Activated naive CD8-positive, alpha-beta T cell treated with anti-CD3 and anti-CD28 coated beads, Interleukin-2, amount 50 U/mL, for 16 hours (primary cell): ENCODE data around the gene ZBTB9.

Experiments used
- DNase-seq: peaks from one replicate; pipeline ENCODE4 v3.0.0-alpha.2; 2020; ENCODE audit warnings: low read depth, low spot score

ZBTB9 gene

DNA sequence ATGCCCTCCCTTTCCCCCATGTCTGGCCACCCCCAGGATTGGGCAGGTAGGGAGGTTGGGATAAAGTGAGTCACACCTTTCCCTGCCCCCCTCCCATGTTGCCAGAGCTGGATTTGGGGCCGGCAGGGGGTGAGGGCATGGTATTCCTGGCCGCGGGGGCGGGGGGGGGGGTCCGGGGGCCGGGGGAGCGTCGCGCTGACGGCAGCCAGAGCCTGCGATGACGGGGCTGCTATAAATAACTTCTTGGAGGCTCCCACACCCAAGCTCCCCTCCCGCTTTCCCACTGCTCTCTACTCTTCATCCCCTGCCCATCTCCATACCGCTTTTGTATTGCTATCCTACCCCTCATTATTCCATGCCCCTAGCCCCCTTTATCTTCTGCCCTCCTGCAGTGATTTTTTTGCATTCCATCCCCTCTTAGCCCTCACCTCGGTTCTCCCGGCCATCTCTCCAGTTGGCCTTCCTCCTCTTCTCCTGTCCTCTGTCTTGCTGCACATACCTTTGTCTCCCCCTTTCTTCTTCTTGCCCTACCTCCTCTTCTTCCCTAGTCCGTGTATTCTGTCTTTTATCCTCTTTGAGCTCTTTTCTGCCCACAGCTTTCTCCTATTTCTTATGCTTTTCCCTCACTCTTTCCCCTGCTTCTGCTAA is 20.7 kb upstream of the ZBTB9 start:
- DNase-seq, result no peak

DNA sequence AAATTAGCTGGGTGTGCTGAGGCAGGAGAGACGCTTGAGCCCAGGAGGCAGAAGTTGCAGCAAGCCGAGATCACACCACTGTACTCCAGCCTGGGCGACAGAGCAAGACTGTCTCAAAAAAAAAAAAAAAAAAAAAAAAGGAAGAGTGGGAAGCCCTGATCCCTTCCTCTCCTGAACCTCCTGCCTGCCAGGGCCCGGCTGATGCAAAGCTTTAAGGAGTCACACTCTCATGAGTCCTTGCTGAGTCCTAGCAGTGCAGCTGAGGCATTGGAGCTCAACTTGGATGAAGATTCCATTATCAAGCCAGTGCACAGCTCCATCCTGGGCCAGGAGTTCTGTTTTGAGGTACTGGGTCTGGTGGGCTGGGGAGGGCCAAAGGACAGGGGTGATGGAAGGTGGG is 19.4 kb upstream of the ZBTB9 start:
- no peak for DNase-seq

DNA sequence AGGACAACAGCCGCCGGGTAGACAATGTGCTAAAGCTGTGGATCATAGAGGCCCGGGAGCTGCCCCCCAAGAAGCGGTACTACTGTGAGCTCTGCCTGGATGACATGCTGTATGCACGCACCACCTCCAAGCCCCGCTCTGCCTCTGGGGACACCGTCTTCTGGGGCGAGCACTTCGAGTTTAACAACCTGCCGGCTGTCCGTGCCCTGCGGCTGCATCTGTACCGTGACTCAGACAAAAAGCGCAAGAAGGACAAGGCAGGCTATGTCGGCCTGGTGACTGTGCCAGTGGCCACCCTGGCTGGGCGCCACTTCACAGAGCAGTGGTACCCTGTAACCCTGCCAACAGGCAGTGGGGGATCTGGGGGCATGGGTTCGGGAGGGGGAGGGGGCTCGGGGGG is 16.7 kb upstream of the ZBTB9 start:
- no peak for DNase-seq

DNA sequence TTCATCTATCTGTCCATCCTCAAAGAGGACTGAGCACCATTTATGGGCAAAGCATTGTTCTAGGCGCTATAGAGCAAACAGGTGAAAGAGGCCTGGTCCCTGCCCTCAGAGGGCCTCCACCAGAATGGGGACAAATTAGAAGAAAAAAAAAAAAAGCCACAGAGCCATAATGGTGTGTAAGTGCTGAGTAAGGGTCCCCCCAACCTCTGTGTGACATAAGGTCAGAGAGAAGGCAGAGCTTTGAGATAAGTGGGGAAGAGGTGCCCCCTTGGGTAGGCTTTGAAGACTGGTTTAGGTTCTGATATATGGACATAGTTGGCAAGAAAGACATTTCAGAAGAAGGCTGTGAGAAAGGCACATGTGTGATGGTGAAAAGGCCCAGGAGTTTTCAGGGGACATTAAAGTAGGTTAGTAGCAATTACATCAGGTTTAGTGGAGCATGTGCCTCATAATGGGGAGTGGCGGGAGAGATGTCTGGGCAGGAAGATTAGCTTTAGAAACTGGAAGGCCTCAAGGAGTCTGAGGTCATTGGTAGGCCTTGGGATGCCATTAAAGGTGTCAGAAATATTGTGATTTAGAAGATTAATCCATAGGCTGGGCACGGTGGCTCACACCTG is 15.3 kb upstream of the ZBTB9 start:
- DNase-seq, result no peak

DNA sequence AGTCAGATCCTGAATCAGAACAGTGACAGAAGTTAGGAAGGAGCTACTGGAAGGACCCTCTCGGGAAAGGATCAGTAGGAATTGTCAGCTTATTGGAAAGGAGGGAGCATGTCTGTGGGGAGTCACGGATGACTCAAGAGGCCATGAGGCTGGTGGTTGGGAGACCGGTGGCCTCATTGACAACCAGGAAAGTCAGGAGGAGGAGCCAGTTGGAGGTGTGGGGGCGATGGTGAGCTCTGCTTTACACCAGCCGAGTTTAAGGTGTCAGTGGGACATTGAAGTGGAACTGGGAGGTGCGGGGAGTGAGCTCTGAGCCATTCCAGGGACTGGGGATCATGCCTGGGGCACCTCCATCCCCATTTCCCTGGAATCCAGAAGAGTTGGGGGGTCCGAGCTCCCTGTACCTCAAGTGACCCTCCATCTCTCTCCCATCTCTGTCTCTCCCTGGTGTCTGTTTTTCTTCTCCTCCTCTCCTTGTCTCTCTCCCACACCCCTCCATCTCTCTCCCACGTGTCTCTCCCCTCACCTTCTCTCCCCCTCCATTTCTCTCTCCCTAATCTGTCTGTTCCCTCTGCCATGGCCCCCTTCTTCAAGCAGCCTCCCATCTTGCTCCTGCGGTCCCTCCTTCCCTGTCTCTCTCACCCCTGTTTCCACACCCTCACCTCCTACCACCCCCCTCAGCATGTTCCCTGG is 14.3 kb upstream of the ZBTB9 start:
- no peak for DNase-seq

DNA sequence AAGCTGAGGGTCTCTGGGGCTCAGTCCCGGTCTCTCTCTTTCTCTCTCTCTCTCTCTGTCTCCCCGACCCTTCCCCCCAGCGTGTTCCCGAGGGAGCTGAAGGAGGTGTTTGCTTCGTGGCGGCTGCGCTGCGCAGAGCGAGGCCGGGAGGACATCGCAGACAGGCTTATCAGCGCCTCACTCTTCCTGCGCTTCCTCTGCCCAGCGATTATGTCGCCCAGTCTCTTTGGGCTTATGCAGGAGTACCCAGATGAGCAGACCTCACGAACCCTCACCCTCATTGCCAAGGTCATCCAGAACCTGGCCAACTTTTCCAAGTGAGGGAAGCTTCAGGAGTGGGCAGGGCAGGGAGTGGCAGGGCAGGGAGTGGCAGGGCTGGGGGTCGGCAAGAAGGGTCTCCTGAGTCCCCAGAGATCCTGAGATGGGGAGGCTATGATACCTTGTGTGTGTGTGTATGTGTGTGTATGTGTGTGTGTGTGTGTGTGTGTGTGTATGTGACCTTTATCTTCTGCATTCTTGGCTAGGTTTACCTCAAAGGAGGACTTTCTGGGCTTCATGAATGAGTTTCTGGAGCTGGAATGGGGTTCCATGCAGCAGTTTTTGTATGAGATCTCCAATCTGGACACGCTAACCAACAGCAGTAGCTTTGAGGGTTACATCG is 13.6 kb upstream of the ZBTB9 start:
- no peak for DNase-seq

DNA sequence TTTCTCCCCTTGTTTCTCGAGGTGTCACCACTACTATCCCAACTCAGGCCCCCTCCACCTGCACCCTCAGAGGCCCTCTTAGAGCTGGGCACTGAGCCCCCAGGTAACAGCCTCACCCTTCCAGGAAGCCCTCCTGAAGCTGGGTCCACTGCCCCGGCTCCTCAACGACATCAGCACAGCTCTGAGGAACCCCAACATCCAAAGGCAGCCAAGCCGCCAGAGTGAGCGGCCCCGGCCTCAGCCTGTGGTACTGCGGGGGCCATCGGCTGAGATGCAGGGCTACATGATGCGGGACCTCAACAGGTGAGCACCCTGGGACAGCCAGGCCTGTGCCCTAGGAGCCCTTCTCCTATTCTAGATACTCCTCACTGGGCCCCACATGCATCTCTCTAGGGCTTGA is 12.9 kb upstream of the ZBTB9 start:
- DNase-seq, result no peak

DNA sequence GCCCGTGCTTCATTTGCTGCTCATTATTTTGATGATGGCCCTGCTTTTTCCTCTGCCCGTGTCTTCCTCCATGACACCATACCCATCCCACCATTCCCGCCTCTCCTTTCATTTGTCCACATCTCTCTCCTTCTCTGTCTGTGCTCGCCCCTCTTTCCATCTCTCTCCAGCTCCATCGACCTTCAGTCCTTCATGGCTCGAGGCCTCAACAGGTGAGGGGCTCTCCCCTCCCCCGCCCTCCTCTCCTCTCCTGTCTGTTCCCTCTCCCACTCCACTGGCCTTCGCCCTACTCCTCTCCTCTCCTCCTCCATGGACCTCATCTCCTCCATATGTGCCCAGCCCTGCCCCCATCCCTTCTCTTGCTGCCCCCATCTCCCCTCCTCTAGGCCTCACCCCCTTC is 12.1 kb upstream of the ZBTB9 start:
- no peak for DNase-seq

DNA sequence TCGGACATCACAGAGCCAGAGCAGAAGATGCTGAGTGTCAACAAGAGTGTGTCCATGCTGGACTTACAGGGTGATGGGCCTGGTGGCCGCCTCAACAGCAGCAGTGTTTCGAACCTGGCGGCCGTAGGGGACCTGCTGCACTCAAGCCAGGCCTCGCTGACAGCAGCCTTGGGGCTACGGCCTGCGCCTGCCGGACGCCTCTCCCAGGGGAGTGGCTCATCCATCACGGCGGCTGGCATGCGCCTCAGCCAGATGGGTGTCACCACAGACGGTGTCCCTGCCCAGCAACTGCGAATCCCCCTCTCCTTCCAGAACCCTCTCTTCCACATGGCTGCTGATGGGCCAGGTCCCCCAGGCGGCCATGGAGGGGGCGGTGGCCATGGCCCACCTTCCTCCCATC is 11.4 kb upstream of the ZBTB9 start:
- DNase-seq, result no peak

DNA sequence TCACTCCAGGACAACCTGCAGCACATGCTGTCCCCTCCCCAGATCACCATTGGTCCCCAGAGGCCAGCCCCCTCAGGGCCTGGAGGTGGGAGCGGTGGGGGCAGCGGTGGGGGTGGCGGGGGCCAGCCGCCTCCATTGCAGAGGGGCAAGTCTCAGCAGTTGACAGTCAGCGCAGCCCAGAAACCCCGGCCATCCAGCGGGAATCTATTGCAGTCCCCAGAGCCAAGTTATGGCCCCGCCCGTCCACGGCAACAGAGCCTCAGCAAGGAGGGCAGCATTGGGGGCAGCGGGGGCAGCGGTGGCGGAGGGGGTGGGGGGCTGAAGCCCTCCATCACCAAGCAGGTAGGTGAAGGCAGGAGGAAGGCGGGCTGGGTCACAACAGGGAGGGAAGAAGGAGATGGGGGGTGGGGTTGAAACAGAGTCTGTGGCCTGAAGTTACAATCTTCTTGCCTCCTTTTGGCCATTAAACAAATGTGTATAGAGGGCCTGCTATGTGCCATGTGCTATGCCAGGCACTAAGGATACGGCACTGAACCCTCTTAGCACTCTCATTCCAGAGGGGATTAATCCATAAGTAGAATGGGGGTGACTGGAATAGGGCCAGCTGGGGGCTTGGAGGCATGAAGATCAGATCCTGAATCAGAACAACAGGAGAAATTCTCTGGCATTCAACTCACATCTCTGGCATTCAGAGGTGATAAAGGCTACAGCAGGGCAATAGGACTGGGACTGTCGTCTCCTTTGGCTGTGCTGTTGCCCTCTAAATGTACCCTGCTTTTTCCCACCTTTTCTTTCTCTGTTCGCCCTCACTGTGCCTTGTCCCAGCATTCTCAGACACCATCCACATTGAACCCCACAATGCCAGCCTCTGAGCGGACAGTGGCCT is 10.5 kb upstream of the ZBTB9 start:
- DNase-seq, result no peak

DNA sequence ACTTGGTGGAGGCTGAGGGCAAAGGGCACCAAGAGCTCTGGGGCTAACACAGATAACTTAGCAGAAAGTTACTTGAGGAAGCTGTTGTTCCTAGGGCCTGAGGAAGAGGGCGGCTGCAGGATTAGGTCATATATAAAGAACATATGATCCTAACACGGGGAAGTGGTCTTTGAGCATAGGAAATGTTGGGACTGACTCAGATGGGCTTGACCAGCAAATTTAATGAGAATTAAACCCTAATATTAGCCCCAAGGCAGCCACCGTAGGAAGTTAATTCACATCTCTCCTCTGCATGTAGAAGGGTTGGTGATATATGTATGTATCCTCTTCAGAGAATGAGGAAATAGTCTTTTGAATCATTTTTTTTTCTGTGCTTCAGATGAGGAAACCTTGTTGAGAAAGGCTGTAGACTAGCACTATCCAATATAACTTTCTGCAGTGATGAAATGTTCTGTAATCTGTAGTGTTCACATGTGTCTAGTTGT is 9.2 kb upstream of the ZBTB9 start:
- no peak for DNase-seq

DNA sequence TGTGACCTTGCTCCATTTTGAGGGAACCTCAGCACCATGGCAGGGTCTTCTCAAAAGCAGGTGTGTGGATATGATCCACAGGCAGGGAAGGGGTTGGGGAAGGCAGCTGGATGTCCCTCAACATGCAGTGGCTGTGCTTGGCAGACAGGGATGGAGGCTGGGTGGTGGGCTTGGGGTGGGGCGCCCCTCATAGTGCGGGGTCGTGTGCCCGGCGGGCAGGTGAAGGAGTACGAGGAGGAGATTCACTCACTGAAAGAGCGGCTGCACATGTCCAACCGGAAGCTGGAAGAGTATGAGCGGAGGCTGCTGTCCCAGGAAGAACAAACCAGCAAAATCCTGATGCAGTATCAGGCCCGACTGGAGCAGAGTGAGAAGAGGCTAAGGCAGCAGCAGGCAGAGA is 8.0 kb upstream of the ZBTB9 start:
- no peak for DNase-seq

DNA sequence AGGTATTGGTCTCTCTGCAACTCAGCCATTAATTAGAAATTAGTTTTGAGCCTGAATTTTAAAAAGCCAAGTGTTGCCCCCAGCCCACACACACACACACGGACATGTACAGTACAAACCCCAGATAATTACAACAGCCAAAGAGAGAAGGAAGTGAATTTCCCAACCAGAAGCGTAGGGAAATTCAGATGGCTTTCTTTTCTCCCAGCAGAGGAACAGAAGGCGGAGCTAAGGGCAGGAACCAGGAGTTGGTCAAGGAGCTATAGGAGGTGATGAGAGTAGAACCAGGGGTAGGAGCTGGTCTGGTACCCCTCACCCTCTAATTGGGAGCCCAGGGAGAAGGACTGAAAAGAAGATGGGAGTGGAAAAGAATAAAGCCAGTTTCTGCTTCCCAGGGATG is 3.9 kb upstream of the ZBTB9 start:
- no peak for DNase-seq

DNA sequence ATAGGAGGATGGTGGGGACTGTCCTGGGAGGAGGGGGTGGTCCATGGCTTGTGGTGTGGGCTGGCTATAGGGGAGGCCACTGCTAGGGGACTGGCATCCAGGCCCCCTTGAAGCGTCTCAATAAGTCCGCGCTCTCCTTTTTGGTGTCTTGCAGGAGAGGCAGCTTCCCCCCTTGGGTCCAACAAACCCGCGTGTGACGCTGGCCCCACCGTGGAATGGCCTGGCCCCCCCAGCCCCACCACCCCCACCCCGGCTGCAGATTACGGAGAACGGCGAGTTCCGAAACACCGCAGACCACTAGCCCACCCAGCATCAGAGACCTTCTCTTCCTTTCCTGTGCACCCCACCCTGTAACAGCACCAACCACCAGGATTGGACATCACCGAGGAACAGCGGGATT is 2.8 kb upstream of the ZBTB9 start:
- DNase-seq, result no peak

DNA sequence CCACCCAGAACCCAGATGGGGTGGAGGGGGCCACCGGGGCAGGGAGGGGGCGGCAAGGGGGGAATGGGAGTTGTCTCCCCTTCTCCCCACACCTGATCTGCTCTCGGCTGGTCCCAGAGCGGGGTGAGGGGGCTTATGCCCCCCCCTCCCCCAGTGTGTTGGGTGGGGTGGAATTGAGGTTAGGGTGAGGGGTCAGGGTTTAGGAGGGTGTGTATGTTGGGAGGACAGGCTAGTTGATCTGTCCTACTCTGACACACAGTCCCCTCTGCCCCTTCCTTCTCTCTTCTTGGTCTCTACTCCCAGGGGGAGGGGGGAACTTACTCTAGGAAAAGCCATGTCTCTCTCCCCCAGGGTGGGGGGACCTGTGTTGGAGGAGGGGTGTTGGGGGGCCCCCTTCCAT is 1.9 kb upstream of the ZBTB9 start:
- no peak for DNase-seq

DNA sequence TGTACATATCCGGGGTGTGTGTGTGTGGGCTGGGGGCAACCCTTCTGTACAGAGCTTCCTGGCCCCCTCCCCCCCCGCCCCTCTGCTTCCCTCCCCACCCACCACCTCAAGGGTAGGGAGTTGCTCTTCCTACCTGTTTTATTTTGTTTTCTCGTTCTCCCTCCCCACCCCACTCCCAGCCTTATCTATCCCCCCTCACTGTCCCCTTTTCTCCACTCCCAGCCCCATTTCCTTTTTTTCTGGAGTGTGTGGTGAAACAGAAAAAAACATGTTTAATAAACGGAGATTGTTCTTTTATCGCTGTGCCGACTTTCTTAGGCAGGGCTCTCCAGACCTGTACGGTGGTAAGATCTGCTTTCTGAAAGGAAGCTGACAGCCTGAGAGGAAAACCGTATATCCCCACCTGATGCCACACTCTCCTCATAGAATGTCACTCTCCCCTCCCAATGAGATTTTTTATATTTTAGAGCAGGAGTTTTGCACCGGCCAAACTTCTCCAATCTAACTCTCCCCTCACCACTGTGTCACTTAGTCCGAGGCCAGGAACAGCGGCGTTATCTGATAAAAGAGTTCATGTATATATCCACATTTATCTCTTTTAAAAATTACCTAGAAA is 875 bp upstream of the ZBTB9 start:
- no peak for DNase-seq

DNA sequence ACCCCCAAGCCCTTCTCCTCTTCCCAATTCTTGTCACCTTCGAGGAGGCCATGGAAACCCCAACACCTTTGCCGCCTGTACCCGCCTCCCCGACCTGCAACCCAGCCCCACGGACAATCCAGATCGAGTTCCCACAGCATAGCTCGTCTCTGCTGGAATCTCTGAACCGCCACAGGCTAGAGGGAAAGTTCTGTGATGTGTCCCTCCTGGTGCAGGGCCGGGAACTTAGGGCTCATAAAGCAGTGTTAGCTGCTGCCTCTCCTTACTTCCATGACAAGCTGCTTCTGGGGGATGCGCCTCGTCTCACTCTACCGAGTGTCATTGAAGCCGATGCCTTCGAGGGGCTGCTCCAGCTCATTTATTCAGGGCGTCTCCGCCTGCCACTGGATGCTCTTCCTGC is 675 bp downstream of the ZBTB9 start:
- no peak for DNase-seq

DNA sequence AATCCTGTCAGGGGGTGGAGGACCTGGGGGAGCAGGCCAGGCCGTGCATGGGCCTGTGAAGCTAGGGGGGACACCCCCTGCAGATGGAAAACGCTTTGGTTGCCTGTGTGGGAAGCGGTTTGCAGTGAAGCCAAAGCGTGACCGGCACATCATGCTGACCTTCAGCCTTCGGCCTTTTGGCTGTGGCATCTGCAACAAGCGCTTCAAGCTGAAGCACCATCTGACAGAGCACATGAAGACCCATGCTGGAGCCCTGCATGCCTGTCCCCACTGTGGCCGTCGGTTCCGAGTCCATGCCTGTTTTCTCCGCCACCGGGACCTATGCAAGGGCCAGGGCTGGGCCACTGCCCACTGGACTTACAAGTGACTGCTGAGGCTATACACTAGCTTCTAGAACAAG is 1.8 kb downstream of the ZBTB9 start:
- no peak for DNase-seq

DNA sequence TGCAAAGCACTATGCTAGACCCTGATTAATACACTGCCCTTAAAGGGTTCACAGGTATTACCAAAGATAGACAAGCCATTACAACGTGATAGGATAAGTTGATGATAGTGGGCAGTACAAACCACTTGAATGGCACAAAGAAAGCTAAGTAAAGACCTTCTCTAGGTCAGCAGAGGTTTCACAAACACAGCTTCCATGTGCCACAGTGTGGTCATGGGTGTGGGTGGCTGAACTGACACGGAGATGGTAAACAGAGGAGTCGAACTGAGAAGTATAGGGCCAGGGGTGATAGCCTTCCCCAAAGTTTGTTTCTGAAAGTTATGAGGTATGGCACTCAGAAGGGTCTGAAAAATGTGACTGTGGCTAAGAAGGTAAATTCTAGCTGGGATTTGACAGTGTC is 4.3 kb downstream of the ZBTB9 start:
- DNase-seq, result no peak

DNA sequence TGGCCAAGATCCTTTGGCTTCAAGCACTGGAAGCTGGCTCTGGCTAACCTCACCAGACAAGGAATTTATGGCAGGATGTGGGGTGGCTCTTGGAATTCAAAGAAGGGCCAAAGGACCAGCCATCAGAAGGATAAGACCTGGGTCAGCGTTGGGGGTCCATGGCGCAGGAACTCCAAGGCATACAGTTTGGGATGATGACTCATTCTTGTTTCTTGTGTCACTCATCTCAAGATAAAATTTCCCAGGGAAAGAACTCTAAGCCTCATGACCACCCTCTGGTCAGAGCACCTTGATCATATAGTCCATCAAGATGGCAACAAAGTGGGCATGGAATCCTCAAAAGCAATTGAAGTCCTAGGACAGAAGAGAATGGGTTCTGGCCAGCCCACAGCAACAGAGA is 4.8 kb downstream of the ZBTB9 start:
- DNase-seq, result no peak

DNA sequence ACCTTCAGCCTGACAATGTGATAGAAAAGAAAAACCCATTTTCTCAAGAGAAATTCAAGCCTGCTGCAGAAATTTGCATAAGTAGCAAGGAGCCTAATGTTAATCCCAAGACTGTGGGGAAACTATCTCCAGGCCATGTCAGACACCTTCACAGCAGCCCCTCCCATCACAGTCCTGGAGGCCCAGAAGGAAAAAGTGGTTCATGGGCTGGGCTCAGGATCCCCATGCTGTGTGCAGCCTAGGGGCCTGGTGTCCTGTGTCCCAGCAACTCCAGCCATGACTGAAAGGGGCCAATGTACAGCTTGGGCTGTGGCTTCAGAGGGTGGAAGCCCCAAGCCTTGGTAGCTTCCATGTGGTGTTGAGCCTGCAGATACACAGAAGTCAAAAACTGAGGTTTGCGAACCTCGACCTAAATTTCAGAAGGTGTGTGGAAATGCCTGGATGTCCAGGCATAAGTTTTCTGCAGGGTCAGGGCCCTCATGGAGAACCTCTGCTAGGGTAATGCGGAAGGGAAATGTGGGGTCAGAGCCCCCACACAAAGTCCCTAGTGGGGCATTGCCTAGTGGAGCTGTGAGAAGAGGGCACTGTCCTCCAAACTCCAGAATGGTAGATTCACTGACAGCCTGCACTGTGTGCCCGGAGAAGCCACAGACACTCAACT is 11.8 kb downstream of the ZBTB9 start:
- no peak for DNase-seq
